ENCODE data around the gene ZNHIT1.

GRCh38 chr7:101179713-101180112, 38.3 kb upstream of the ZNHIT1 start:
- TF ChIP-seq POLR2A (IDR thresholded peaks at IDR 0.05; ENCODE audit: low read depth) (no peak), CTCF (IDR thresholded peaks at IDR 0.05) (no peak), POLR2AphosphoS5 (IDR thresholded peaks at IDR 0.05) (no peak), EP300 (IDR thresholded peaks at IDR 0.05) (no peak)
